Jurkat, Clone E6-1 (cell line): Measurements from ENCODE around the gene SLC44A2. TPM values are rescaled to one million over a fixed set of nuclear protein-coding genes. Genes with fewer than 3 reads are reported as not detected.

Experiments used
- DNase-seq: peaks from one replicate; pipeline ENCODE4 v3.0.0-alpha.2; 2011; ENCODE audit warnings: low read depth, low spot score
- H3K4me3 ChIP-seq: 2 replicates; pipeline ENCODE4 v1.5.1; 2011; ENCODE audit warnings: mild to moderate bottlenecking, low read length, control low read depth, moderate library complexity
- polyA plus RNA-seq: library from polyadenylated mRNA; unstranded; fragments of >200 nt; gene quantifications from one replicate; pipeline ENCODE4 v1.2.1, GENCODE V29; 2012; ENCODE audit warnings: missing spikeins; ENCODE audit not compliant: insufficient read length, insufficient read depth

The SLC44A2 gene
- 45.1 TPM for polyA plus RNA-seq

DNA sequence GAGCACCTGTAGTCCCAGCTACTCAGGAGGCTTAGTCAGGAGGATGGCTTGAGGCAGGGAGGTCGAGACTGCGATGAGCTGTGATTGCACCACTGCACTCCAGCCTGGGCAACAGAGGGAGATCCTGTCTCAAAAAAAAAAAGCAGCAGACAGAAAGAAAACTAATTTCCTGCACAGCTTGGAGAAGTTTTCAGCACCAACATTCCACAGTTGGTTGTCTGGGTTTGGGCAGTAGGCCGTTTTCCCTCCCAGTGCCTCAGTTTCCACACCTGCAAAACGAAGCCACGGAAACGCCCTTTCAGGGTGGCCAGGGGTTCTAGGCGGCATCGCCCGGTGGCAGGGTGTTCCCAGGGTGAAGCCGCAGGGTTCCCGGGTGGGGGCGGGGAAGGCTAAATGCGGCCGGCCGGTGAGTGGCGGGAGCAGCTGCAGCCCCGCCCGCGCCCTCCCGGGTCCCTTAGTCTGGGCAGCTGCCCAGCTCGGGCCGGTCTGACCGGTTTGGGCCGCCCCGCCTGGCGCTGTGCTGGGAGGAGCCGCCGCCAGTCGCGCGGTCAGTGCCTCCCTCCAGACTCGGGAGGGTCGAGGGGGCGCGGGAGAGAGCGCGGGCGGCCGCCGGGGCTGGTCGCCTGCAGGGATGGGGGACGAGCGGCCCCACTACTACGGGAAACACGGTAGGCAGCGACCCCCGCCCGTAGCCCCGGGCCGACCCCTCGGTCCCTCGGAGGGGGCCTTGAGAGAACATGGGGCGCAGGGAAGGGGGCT lies at the start of gene SLC44A2:
Gene SLC44A2 (plus strand): TSS at position 551 of the 759 bp plus-strand sequence. CDS start 81 bp downstream, at position 632.
- no peak within 1 kb of the TSS for H3K4me3 ChIP-seq
- no peak for DNase-seq

DNA sequence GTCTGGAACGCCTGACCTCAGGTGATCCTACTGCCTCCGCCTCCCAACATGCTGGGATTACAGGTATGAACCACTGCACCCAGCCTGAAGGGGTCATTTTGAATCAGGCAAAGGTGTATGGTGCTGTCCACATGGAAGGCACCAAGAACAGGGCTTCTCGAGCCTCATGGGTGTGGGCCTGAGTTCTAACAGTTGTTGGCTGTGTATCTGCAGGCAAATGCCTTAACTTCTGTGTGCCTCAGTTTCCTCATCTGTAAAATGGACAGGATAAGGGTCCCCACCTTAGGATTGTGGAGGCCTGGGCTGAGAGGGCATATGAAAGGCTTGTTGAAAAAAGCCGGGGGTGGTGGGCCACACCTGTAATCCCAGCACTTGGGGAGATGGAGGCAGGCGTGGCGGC lies 47.4 kb upstream of the SLC44A2 start:
- no peak for DNase-seq

DNA sequence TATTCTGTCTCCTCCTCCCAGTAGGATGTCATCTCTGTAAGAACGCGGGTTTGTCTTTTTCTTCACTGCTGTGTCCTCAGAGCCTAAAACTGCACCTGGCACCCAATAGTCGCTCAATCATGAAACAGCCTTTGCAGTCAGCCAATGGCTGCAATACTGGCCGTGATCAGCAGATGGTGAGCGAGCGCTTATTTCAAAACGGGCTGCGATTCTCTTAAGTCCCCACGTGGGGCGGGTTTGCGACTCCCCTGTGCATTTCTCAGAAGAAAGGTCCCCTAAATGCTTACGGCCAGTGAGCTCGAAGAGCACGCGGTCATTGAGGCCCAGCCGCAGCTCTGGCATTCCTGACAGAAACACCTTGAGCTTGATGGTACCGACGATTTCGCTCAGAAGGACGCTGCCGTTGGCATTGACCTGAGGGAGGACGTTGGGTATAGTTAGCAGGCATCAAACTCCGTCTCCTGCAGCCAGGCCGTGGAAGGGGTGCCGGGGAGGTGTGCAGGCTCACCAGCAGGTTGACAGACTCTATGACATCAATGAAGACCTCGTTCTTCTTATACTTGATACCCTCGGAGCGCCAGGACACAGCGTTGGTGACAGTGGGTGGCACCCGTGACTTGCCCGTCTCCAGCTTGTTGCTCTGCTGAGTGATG lies 44.2 kb upstream of the SLC44A2 start:
- H3K4me3 ChIP-seq, result no peak overlapping the region

More for the DNA sequence above, 47.4 kb upstream of the SLC44A2 start:
- no peak overlapping the region for H3K4me3 ChIP-seq

DNA sequence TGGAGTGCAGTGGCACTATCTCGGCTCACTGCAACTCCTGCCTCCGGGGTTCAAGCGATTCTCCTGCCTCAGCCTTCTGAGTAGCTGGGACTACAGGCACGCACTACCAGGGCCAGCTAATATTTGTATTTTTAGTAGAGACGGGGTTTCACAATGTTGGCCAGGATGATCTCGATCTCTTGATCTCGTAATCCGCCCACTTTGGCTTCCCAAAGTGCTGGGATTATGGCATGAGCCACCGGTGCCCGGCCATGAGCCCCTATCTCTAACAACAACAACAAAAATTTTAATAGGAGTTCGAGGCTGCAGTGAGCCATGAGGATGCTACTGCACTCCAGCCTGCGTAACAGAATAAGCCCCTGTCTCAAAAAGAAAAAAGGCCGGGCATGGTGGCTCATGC lies 43.3 kb upstream of the SLC44A2 start:
- DNase-seq, result no peak
- no peak overlapping the region for H3K4me3 ChIP-seq

More for the DNA sequence above, 44.2 kb upstream of the SLC44A2 start:
- peak; percentile 93 for DNase-seq

DNA sequence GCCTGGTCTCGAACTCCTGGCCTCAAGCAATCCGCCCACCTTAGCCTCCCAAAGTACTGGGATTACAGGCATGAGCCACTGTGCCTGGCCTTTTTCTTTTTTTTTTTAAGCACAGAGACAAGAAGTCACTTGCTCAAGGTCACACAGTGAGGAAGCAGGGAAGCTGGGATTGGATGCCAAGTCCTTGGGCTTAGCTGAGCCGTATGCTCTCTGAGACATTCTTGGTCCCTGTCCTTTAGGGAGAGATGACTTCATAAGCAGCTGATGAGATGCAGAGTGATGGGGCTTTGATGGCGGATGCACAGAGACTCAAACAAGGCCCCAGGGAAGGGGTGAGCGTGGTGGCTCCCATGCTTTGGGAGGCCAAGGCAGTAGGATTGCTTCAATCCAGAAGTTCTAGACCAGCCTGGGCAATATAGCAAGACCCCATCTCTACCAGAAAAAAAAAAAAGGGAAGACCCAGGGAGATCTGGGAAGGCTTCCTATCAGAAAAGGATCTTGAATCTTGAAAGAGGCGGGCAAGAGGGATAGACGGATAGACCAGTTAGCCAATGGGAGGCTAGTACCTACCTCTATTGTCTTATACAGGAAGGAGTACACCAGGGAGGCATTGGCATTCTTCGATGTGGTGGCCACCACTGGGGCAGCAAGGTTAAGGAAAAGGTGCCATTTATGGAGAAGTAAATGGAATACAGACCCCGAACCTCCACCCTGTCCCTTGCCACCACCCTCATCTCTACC lies 42.1 kb upstream of the SLC44A2 start:
- DNase-seq, result no peak
- H3K4me3 ChIP-seq, result no peak overlapping the region

DNA sequence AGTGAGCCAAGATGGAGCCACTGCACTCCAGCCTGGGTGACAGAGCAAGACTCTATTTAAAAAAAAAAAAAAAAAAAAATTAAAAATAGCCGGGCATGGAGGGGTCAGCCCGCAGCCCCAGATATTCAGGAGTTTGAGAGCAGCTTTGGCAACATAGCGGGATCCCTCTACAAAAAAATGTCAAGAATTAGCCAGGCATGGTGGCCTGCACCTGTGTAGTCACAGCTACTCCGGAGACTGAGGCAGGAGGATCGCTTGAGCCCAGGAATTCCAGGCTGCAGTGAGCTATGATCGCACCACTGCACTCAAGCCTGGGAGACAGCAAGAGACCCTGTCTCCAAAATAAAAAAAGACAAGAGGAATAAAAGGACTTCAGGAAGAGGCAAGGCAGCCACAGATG lies 39.0 kb upstream of the SLC44A2 start:
- no peak for DNase-seq
- H3K4me3 ChIP-seq, result no peak overlapping the region

DNA sequence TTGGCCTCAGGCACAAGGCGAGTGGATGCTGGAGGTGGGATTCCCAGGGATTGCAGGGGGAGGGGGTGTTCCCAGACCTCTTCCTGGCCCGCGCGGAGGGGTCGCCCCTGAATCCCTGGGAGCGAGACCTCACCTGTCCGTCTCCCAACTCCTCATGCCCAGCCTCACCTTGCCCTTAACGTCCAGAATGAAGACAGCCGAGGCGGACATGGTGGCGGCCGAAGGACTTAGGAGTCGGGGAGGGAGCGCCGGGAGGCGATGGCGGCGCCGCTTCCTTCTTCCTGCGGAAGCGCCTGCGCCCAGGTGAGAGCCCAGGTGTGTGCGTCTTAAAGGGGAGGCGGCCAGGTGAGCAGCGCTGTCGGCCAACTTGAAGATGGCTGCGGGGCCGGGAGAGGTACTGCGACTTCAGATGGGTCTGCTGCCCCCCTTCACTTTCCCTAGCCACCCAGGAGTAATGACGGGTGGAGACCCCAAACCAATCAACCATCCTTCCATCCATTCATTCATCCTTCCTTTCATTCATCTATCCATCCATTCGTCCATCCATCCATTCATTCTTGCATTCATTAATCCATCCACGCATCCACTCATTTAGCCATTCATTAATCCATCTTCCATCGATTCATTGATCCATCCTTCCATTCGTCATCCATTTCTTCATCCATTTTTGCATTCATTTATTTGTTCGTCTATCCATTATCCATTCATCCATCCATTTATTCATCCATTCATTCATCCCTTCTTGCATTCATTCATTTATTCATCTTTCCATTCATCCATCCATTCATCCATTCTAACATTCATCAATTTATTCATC lies 38.1 kb upstream of the SLC44A2 start, which contains the start of gene AP1M2:
Gene AP1M2 (minus strand): TSS at position 291 of the 817 bp plus-strand sequence. CDS start 81 bp downstream, at position 210.
- DNase-seq, result no peak
- no peak within 1 kb of the TSS for H3K4me3 ChIP-seq

DNA sequence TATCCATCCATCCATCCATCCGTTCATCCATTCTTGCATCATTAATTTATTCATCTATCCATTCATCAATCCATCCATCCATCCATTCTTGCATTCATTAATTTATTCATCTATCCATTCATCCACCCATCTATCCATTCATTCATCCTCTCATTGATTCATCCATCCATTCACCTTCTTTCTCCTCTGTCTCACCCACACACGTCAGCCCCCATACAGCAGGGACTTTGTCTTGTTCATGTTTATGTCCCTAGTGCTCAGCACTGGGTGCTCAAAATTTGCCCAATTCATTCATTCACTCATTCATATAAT lies 37.6 kb upstream of the SLC44A2 start:
- no peak for DNase-seq
- no peak overlapping the region for H3K4me3 ChIP-seq

DNA sequence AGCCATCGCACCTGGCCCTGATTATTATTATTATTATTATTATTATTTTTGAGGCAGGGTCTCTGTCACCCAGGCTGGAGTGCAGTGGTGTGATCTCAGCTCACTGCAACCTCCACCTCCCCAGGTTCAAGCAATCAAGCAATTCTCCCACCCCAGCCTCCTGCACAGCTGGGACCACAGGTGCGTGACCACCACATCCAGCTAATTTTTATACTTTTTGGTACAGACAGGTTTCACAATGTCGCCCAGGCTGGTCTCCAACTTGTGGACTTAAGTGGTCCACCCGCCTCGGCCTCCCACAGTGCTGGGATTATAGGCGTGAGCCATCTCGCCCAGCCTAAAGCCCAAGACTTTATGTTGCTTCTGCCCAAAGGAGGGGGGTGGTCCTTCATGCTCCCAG lies 32.2 kb upstream of the SLC44A2 start:
- H3K4me3 ChIP-seq, result no peak overlapping the region
- no peak for DNase-seq

DNA sequence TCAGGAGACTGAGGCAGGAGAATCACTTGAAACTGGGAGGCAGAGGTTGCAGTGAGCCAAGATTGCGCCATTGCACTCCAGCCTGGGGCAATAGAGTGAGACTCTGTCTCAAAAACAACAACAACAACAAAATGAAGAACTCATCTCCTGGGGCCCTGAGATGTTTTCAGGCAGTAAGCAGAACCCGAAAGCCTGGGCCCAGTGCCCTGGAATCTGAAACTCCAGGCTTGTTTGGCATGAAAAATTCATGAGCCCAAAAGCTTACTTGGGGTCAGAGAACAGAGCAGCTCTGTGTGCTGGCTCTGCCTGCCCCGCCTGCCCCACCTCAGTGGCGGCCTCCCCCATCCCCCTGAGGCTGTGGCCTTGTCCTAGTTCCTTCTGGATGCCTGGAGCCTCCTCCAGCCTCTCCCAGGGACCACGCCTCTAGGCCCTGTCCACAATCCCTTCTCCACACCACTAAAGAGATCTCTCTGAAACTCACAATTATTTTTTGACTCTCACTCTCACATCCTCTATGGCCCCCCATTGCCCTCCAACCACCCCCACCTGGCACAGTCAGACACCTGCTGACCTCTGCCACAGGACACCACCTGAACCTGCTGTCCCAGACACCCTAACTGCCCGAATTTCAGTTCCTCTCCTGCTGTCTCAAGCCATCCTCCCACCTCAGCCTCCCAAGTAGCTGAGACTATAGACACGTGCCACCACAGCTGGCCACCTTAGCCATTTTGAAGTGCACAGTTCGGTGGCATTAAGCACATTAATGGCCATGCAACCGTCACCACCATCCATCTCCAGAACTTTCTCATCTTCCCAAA lies 31.3 kb upstream of the SLC44A2 start:
- no peak for DNase-seq
- no peak overlapping the region for H3K4me3 ChIP-seq

DNA sequence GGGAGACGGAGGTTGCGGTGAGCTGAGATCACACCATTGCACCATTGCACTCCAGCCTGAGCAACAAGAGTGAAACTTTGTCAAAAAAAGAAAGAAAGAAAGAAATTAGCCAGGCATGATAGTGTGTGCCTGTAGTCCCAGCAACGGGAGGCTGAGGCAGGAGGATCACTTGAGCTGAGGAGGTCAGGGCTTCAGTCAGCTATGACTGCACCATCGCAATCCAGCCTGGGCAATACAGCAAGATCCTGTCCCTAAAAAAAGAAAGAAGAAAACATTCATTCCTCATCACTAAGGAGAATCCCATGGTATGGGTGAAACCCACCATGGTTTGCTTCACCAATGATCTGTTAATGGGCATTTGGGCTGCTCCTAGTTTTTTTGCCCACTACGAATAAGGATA lies 25.2 kb upstream of the SLC44A2 start:
- no peak overlapping the region for H3K4me3 ChIP-seq
- DNase-seq, result no peak

DNA sequence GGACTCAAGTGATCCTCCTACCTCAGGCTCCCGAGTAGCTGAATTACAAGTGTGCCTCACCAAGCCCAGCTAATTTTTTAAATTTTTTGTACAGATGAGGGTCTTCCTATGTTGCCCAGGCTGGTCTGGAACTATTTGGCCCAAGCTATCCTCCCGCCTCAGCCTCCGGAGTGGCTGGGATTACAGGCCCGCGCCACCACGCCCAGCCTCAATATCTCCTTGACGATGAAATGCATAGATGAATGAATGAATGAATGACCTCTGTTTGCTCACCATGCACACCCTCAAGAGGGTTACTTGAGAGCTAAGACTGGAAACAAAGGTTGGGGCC lies 23.4 kb upstream of the SLC44A2 start:
- DNase-seq, result peak; percentile 58
- H3K4me3 ChIP-seq, result no peak overlapping the region

DNA sequence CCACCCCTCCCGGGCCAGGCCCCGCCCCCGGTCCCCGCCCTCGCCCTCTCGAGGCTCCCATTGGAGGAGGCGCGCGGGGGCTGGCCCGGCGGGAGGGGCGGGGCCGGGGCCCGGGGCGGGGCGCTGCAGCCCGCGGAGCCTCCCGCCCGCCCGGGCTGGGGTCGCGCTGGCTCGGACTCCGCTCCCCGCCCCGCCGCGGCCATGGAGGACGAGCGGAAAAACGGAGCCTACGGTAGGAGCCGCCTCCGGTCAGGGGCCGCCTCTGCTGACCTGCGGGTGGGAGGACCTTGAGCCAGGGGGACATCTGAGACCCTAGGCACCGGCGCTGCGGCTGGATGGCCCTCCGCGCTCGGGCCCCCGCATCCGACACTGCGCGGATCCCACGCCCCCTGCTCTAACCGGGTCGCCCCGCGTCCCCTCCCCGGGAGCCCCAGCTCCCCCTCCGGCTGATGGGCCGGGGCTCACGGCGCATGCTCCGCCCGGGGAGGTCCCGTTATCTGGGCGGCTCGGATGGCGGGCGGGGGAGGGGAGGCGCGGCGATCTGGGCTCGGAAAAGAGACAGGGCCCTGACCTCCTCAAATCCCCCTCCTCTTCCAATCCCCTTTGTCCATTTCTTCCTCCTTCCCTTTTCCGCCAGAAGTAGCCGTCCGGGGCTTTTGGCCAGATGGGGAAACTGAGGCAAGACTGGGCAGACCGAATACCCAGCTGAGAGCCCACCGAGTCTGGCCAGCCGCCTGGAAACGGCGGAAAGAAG lies 22.8 kb upstream of the SLC44A2 start:
- no peak for DNase-seq
- peak overlapping the region; percentile 72 for H3K4me3 ChIP-seq

DNA sequence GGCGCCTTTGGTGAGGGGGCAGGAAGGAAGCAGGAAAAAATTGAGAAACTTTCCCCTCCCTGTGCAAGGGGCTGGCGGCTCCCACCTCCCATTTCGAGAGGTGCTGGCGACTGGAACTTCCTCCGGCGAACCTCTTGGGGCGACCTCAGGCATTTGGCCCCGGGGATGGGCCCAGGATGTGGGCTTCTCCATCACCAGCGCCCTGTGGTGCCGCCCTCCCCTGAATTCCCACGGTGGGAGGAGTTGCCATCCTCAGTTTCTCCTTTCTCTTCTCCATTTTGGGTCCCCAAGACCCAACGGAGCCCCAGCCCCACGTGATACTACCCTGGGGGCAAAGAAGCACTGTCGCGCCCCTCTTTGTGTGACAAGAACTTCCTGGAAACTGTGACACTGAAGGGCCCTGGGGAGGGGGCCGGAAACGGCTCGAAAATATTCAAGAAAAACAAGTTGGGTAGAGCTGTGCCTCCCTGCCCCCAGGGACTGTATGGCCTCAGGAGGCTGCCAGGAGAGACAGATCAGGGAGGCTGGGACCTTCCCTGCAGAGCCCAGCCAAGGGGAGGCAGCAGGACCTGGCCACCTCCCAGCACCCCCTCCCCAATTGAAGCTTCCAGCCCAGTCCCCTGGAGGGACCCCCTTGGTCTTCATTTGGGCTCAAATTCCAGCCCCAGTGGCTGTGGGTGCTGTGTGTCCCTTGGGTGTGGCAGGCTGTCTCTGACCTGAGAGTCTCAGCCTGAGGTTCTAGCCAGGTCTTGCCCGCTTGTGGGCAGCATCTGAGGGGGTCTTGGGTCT lies 22.1 kb upstream of the SLC44A2 start:
- H3K4me3 ChIP-seq, result peak overlapping the region; percentile 72
- peak; percentile 70 for DNase-seq

DNA sequence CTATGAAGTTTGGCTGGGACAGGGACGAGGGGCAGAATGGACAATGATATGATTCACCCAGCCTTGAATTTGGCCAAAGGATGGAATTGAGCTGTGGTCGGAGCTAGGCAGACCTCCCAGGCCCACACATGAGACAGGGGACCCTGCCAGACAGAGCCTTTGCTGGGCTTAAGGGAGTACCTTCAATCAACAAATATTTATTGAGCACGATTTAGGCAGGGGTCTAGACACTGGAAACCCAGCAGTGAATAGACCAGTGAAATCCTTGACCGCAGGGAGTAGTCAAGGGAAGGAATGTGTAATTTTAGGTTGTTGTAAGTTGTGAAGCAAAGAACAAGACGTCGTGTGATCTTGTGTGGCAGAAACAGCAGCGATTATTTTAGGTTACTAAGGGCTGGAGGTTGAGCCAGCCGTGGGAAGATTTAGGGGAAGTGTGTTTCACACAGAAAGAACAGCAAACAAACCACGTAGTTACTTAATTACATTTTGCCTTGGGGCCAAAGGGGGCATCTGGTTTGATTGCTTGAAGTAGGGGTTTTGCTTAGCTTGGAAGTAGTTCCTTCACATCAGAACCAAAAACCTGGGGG lies 21.4 kb upstream of the SLC44A2 start:
- H3K4me3 ChIP-seq, result peak overlapping the region; percentile 72
- peak; percentile 57 for DNase-seq

DNA sequence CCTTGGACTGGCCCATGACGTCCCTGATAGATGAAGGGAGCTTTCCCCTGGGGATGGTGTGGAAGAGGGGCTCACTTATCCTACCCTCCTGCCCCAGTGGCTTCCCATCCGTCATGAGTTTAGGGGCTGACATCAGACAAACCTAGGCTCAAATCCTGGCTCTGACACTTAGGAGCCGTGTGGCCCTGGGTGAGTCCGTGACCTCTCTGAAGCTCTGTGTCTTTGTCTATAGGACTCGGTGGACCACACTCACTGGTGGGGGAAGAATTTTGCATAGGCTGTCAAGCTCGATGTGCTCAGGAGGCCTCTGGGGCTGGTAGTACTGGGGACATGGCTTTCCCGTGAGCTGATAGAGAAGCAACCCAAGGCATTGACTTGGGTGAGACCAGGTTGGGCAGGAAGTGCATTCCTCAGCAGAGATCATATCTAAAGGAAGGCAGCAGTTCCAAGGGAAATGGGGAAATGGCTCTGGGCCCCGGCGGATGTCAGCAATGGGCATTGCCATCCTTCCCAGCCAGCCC lies 20.8 kb upstream of the SLC44A2 start:
- no peak overlapping the region for H3K4me3 ChIP-seq
- no peak for DNase-seq

DNA sequence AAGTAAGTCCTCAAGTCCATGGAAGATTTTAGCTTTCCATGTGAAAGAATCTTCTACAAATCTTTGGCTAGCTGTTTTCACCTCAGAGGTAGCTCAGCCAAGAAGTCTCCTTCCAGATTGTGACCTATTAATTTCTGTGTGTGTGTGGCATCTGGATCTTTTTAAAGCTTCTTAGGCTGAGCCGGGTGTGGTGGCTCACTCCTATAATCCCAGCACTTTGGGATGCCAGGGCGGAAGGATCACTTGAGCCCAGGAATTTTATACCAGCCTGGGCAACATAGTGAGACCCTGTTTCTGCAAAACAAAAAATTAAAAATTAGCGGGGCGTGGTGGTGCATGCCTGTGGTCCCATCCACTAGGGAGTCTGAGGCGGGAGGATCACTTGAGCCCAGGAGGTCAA lies 13.4 kb upstream of the SLC44A2 start:
- no peak for DNase-seq
- H3K4me3 ChIP-seq, result no peak overlapping the region
